Coronary artery (tissue), 2 donors: ENCODE data around the gene GSTO1.

Experiments used
- DNase-seq: peaks from one replicate; pipeline ENCODE4 v3.0.0-alpha.2; 2017; ENCODE audit warnings: low spot score
- H3K27ac ChIP-seq, 2 donors: fragments of 200-600 bp; sonication (generic); one replicate each; pipeline ENCODE4 v1.5.1; 2016 to 2019
- H3K4me3 ChIP-seq: fragments of 200-600 bp; sonication (generic); 2 replicates; pipeline ENCODE4 v1.5.1; 2016; ENCODE audit warnings: mild to moderate bottlenecking, moderate library complexity
- TF ChIP-seq, protein P1 (sequence below): fragments of 200-600 bp; sonication (generic); IDR thresholded peaks from one replicate; pipeline ENCODE4 v1.5.1; 2019; ENCODE audit warnings: antibody characterized with exemption

GSTO1 gene

DNA sequence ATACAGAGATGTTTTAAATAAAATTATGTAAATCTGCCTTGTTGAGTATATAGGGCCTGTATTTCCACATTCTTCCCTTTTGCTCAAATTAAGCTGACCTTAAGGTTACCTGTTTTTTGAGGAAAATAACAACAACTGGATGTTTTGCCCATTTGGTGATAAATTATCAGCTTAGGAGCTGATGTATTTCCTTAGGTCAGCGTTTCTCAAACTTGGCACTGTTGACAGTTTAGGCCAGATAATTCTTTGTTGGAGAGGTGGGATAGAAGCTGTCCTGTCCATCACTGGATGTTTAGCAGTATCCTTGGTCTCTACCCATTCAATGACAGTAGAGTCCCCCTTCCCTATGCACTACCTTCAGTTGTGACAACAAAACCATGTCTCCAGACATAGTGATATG lies 21.5 kb downstream of the GSTO1 start:
- Histone ChIP-seq H3K27ac (no peak overlapping the region), H3K4me3 (no peak overlapping the region)
- DNase-seq, result no peak
- TF ChIP-seq, protein P1, sequence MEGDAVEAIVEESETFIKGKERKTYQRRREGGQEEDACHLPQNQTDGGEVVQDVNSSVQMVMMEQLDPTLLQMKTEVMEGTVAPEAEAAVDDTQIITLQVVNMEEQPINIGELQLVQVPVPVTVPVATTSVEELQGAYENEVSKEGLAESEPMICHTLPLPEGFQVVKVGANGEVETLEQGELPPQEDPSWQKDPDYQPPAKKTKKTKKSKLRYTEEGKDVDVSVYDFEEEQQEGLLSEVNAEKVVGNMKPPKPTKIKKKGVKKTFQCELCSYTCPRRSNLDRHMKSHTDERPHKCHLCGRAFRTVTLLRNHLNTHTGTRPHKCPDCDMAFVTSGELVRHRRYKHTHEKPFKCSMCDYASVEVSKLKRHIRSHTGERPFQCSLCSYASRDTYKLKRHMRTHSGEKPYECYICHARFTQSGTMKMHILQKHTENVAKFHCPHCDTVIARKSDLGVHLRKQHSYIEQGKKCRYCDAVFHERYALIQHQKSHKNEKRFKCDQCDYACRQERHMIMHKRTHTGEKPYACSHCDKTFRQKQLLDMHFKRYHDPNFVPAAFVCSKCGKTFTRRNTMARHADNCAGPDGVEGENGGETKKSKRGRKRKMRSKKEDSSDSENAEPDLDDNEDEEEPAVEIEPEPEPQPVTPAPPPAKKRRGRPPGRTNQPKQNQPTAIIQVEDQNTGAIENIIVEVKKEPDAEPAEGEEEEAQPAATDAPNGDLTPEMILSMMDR, result no peak

DNA sequence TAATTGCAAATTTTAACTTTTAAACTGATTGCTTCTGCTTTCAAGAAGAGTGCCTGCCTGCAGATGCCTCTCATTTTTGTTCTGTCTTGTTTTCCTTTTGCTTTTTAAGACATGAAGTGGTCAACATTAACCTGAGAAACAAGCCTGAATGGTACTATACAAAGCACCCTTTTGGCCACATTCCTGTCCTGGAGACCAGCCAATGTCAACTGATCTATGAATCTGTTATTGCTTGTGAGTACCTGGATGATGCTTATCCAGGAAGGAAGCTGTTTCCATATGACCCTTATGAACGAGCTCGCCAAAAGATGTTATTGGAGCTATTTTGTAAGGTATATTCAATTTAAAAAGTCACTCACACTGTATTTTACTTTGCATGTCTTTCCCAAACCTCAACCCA lies 23.1 kb downstream of the GSTO1 start:
- Histone ChIP-seq H3K27ac (no peak overlapping the region), H3K4me3 (no peak overlapping the region)
- DNase-seq, result no peak
- TF ChIP-seq, protein P1, result no peak

- no peak overlapping the region for H3K27ac ChIP-seq
- TF ChIP-seq, protein P1, result no peak
- H3K4me3 ChIP-seq, result no peak overlapping the region
- no peak for DNase-seq
Measured at GRCh38 chr10:104279550-104280259, 25.0 kb downstream of the GSTO1 start.

- Histone ChIP-seq H3K27ac (no peak overlapping the region), H3K4me3 (no peak overlapping the region)
- no peak for DNase-seq
- TF ChIP-seq, protein P1, result no peak
Measured at GRCh38 chr10:104281694-104282093, 27.0 kb downstream of the GSTO1 start.

- no peak overlapping the region for H3K27ac ChIP-seq
- TF ChIP-seq, protein P1, result no peak
- no peak overlapping the region for H3K4me3 ChIP-seq
- no peak for DNase-seq
Measured at GRCh38 chr10:104284846-104285245, 30.2 kb downstream of the GSTO1 start.

- DNase-seq, result no peak
- Histone ChIP-seq H3K27ac (no peak overlapping the region), H3K4me3 (no peak overlapping the region)
- TF ChIP-seq, protein P1, result no peak
Measured at GRCh38 chr10:104286939-104287338, 32.2 kb downstream of the GSTO1 start.

GRCh38 chr10:104288355-104288754 lies 33.7 kb downstream of the GSTO1 start:
- DNase-seq, result no peak
- no peak overlapping the region for H3K4me3 ChIP-seq
- TF ChIP-seq, protein P1, result no peak

More at GRCh38 chr10:104288355-104288754, 33.7 kb downstream of the GSTO1 start:
- H3K27ac ChIP-seq, result no peak overlapping the region
